ENCODE measurements around the gene KRT38.
"Not testable (repeated sequence)": the region's sequence is repeated elsewhere in the genome, so short reads cannot be mapped to it uniquely, and the experiment has no call there.

The KRT38 gene

DNA sequence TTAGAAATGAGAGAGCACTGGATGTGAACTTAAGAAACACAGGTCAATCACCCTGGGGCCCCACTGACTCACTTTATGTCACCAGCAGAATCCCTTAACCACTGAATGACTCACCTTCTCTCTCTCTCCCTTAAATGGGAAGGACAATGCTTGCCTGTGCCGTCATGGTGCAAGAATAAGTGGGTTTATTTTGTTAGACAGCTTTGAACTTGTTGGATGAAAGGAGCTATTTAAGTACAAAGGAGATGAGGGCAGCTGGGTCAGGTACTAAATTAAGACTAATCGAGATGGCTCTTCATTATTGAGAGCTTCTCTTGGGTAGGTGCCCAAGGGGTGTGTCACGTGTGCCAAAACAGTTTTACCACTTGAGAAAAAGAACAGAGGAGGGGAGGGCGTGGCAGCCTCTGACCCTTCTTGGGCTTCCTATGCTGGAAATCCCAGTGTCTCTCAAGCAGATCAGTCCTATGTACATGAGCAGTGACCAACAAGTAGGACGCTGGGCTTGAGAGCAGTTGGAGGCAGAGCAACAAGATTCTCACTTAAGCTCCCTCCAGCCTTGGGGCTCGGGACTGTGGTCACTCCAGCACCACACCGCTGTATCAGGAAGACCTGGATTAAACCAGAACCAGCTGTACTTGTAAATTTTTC, 36.6 kb downstream of the KRT38 start:
- in situ Hi-C loops (cut with MboI; ENCODE audit: low pct_unique_long_range_greater_than_20kb, low sequenced_read_pairs), result no loop called here
- DNase-seq, result no peak

DNA sequence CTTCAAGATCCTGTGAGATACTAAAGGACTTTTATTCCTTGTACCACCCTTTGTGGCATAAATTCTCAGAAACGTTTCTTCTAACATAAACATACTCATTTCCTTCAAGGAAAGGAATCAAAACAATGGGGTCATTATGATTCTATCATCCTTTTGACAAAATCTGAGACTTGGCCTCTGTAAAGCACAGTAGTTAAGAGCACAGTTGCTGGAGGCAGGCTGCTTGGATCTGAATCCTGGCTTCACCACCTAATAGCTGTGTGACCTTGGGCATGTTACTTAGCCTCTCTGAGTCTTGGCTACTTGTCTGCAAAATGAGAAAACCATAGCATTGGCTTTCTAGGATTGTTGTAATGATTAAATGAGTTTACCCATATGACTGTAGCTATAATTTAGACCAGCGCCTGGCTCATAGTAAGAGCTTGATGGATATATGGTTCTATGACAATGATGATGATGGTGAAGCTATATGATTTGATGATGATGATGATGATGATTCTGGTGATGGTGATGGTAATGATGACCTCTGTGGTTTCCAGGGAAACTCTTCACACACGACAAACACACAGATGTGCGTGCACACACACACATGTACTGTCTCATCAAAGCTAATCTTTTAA, 37.3 kb downstream of the KRT38 start:
- in situ Hi-C loops (cut with MboI; ENCODE audit: low pct_unique_long_range_greater_than_20kb, low sequenced_read_pairs), result no loop called here
- no peak for DNase-seq

GRCh38 chr17:41402161-41402560, 38.6 kb downstream of the KRT38 start:
- in situ Hi-C loops (cut with MboI; ENCODE audit: low pct_unique_long_range_greater_than_20kb, low sequenced_read_pairs), result no loop called here

DNA sequence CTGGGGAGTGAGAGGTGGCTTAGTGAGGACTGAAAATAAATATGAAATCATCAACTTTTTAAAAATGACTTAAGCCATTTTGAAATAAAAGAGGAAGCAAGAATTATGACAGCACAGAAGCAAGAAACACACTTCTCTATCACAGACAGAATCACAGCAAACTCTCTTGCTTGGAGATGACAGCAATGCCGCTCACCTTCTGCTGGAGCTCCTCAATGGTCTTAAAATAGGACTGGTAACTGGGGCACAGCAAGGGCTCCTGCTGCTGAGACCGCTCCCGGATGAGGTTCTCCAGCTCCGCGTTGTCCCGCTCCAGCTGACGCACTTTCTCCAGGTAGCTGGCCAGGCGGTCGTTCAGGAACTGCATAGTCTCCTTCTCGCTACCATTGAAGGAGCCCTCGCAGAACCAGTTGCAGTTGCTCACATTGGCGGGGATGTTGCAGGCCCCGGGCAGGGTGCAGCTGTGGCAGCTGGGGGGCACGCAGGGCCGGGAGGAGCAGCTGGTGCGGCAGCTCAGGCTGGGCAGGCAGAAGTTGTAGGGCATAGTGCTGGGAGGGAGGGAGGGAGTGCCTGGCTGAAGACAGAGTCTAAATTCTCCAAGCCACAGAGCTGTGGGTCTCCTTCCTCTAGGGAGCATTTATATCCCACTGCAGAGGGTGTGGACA, 43.7 kb downstream of the KRT38 start, which contains the start of gene KRT31:
KRT31 (minus strand) TSS at position 613 of the 665 bp plus-strand sequence; CDS start at position 544, 69 bp downstream.
- in situ Hi-C loops (cut with MboI; ENCODE audit: low pct_unique_long_range_greater_than_20kb, low sequenced_read_pairs), result no loop called here
- no peak for DNase-seq

More at GRCh38 chr17:41402161-41402560, 38.6 kb downstream of the KRT38 start:
- DNase-seq, result no peak

GRCh38 chr17:41396340-41396739, 44.4 kb downstream of the KRT38 start:
- DNase-seq, result no peak
- in situ Hi-C loops (cut with MboI; ENCODE audit: low pct_unique_long_range_greater_than_20kb, low sequenced_read_pairs), result no loop called here

GRCh38 chr17:41395611-41396010, 45.2 kb downstream of the KRT38 start:
- in situ Hi-C loops (cut with MboI; ENCODE audit: low pct_unique_long_range_greater_than_20kb, low sequenced_read_pairs), result no loop called here
- no peak for DNase-seq

DNA sequence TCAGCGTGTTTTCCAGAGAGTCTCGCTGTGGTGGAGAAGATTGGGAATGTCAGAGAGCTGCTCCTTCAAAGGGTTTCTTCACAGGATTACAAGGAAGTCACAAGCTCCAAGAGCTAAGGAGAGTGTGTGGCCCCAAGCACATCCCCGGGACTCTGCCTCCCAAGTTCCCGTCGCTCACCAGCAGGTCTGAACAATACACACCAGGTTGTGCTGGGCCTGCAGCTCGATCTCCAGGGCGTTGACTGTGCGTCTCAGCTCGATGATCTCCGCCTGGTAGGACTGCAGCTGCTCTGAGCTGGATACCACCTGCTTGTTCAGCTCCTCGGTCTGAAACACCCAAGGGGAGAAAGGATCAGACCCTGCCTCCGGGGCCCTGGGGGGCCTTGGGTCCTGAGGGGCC, 45.7 kb downstream of the KRT38 start:
- DNase-seq; in situ Hi-C loops (cut with MboI; ENCODE audit: low pct_unique_long_range_greater_than_20kb, low sequenced_read_pairs): not testable (repeated sequence)

DNA sequence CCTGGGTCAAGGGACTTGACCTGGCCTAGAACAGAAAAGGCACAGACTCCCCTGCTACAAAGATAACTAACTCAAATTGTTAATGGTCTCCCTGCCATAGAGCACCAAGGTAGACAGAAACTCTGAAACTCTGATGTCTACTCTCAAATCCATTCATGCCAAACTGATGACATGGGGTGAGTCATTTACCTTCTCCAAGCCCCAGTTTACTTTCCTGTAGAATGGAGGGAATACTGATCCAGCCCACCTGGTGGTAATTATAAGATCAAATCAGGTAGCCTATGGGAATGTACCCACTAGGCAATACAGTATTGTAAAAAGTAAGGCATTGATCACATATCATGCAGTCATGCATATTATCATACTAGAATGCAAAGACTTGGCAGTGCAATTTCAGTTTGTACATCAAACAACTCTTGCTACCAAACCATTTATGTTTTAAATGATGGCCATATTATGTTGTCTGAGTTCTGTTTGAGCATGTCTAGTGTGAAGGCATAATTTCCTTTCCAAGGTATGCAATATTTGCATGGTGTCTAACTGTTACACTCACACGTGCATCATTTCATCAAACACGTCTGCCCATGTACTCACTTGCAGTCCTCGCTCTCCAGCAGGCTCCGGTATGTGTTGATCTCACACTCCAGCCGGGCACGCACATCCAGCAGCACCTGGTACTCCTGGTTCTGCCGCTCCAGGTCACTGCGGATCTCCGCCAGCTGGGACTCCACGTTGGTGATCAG, 46.4 kb downstream of the KRT38 start:
- DNase-seq, result no peak
- in situ Hi-C loops (cut with MboI; ENCODE audit: low pct_unique_long_range_greater_than_20kb, low sequenced_read_pairs), result no loop called here

DNA sequence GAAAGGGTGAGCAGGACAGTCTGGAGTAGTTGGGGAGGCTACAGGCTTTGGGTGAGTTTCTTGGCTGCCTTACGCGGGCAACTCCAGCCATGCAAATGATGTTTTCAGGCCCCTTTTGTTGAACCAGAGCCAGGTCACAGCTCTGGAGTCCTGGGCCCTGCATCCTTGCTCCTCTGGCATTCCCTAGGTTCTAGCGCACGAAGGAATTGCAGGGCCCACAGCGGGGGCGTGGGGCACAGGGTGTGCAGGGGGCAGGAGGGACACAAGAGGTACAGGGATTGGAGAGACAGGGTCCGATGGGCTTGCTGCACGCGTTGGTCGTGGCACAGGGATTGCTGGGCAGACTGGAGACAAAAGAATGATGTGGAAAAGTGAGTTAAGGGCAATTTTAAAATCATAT, 47.0 kb downstream of the KRT38 start:
- in situ Hi-C loops (cut with MboI; ENCODE audit: low pct_unique_long_range_greater_than_20kb, low sequenced_read_pairs), result no loop called here
- DNase-seq, result no peak

- DNase-seq, result no peak
- in situ Hi-C loops (cut with MboI; ENCODE audit: low pct_unique_long_range_greater_than_20kb, low sequenced_read_pairs), result no loop called here
Measured at GRCh38 chr17:41393294-41393693, 47.5 kb downstream of the KRT38 start.

DNA sequence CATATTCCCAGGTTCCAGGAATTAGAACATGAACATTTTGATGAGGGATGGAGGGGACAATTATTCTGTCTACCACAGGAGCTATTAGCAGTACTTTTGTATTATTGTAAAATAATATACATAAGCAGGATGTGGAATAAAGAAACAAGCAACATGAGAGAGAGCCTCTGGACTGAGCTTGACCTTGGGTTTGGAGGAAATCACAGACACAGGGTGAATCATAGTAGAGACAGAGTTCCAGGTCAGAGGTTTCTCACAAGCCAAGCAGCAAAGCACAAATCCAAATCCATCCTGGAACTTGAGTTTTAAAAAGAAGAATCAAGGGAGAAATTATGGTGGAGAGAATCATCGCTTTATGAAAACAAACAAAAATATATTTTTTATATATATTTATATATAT, 48.5 kb downstream of the KRT38 start:
- in situ Hi-C loops (cut with MboI; ENCODE audit: low pct_unique_long_range_greater_than_20kb, low sequenced_read_pairs), result no loop called here
- DNase-seq, result no peak

DNA sequence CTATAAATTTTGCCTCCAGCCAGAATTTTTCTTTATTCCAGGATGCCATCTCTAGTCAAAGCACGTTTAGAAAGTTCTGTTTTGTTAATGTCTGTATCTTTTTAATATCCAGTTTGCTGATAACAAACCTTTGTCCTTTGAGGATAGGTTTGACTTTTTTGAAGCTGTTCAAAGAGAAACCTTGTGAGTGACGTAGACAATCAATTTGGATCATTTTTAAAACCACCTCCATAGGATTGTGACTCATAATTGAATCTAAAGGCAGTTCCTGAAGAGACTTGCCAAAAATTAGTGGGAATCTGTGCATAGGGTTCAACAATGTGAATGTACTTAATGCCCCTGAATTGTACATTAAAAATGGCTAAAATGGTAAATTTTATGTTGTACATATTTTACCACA, 49.2 kb downstream of the KRT38 start:
- no peak for DNase-seq
- in situ Hi-C loops (cut with MboI; ENCODE audit: low pct_unique_long_range_greater_than_20kb, low sequenced_read_pairs), result no loop called here

GRCh38 chr17:41390411-41390938, 50.3 kb downstream of the KRT38 start:
- no peak for DNase-seq
- in situ Hi-C loops (cut with MboI; ENCODE audit: low pct_unique_long_range_greater_than_20kb, low sequenced_read_pairs), result no loop called here

DNA sequence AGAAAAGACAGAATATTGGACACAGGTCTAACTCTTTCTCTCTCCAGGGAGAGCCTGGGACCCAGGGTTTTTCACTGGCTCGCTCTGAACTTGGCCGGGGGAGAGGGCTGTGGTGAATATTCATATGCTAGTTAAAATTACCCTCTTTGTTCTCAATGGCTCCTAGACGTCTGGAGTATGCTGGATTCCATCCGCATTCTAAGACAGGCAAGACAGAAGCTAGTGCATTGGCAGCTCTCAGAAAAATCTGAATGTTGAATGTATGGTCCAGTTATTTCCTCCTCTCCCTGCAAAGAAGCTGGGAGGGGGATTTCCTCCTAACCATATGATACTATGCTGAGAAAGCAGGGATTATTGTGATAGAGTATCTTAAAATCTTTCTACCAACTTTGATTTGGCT, 53.1 kb downstream of the KRT38 start:
- in situ Hi-C loops (cut with MboI; ENCODE audit: low pct_unique_long_range_greater_than_20kb, low sequenced_read_pairs), result no loop called here
- DNase-seq, result no peak

- in situ Hi-C loops (cut with MboI; ENCODE audit: low pct_unique_long_range_greater_than_20kb, low sequenced_read_pairs), result no loop called here
- DNase-seq, result no peak
Measured at GRCh38 chr17:41386227-41386626, 54.6 kb downstream of the KRT38 start.

Data from KBM-7 (cell line).